H9 (cell line): Measurements from ENCODE around the gene REV1. TPM values are rescaled to one million over a fixed set of nuclear protein-coding genes. Genes with fewer than 3 reads are reported as not detected.
"Not testable (repeated sequence)": the region's sequence is repeated elsewhere in the genome, so short reads cannot be mapped to it uniquely, and the experiment has no call there.

Experiments
- DNase-seq: peaks from one replicate; pipeline ENCODE4 v3.0.0-alpha.2; 2017
- H2AFZ ChIP-seq: one replicate; pipeline ENCODE4 v1.6.1; 2013; ENCODE audit warnings: mild to moderate bottlenecking, low read length, control low read depth, moderate library complexity
- H2AK5ac ChIP-seq: 2 replicates; pipeline ENCODE4 v1.6.1; 2013; ENCODE audit warnings: low read length, control low read depth, mixed read lengths; ENCODE audit not compliant: insufficient read length
- H2BK120ac ChIP-seq: one replicate; pipeline ENCODE4 v1.6.1; 2013; ENCODE audit warnings: low read depth, mild to moderate bottlenecking, low read length, control low read depth, inconsistent platforms; ENCODE audit not compliant: poor library complexity, severe bottlenecking
- H2BK12ac ChIP-seq: 2 replicates; pipeline ENCODE4 v1.6.1; 2013; ENCODE audit warnings: low read length, control low read depth, mixed read lengths, low read depth; ENCODE audit not compliant: insufficient read length
- H2BK15ac ChIP-seq: 2 replicates; pipeline ENCODE4 v1.6.1; 2013; ENCODE audit warnings: low read depth, low read length, control low read depth
- H2BK20ac ChIP-seq: one replicate; pipeline ENCODE4 v1.6.1; 2013; ENCODE audit warnings: low read depth, mild to moderate bottlenecking, low read length, control low read depth, inconsistent platforms; ENCODE audit not compliant: poor library complexity, severe bottlenecking
- H2BK5ac ChIP-seq: 2 replicates; pipeline ENCODE4 v1.6.1; 2013; ENCODE audit warnings: low read length, control low read depth, mixed read lengths; ENCODE audit not compliant: insufficient read length
- H3K14ac ChIP-seq: 2 replicates; pipeline ENCODE4 v1.6.1; 2013; ENCODE audit warnings: low read length, control low read depth; ENCODE audit not compliant: insufficient read depth
- H3K18ac ChIP-seq: 2 replicates; pipeline ENCODE4 v1.6.1; 2013; ENCODE audit warnings: low read depth, mild to moderate bottlenecking, mixed read lengths, low read length, control low read depth; ENCODE audit not compliant: insufficient read length
- H3K23ac ChIP-seq: 2 replicates; pipeline ENCODE4 v1.6.1; 2013; ENCODE audit warnings: low read length, control low read depth, mixed read lengths, low read depth; ENCODE audit not compliant: insufficient read length
- H3K23me2 ChIP-seq: 2 replicates; pipeline ENCODE4 v1.6.1; 2013; ENCODE audit warnings: low read depth, mild to moderate bottlenecking, mixed read lengths, low read length, control low read depth; ENCODE audit not compliant: insufficient read length, poor library complexity, severe bottlenecking
- H3K27ac ChIP-seq: 2 replicates; pipeline ENCODE4 v1.5.1; 2013; ENCODE audit warnings: low read length, control low read depth, mixed read lengths, low read depth; ENCODE audit not compliant: insufficient read length
- H3K27me3 ChIP-seq: 2 replicates; pipeline ENCODE4 v1.6.1; 2013; ENCODE audit warnings: low read length, control low read depth, inconsistent platforms; ENCODE audit not compliant: insufficient read depth
- H3K4ac ChIP-seq: 2 replicates; pipeline ENCODE4 v1.6.1; 2013; ENCODE audit warnings: low read depth, mild to moderate bottlenecking, control low read depth, inconsistent platforms, low read length, moderate library complexity
- H3K4me1 ChIP-seq: 2 replicates; pipeline ENCODE4 v1.6.1; 2013; ENCODE audit warnings: low read length, control low read depth, inconsistent platforms; ENCODE audit not compliant: insufficient read depth
- H3K4me2 ChIP-seq: 2 replicates; pipeline ENCODE4 v1.6.1; 2013; ENCODE audit warnings: low read length, control low read depth, mixed read lengths; ENCODE audit not compliant: insufficient read length, insufficient read depth
- H3K56ac ChIP-seq: 2 replicates; pipeline ENCODE4 v1.6.1; 2013; ENCODE audit warnings: low read depth, mild to moderate bottlenecking, mixed read lengths, low read length, control low read depth; ENCODE audit not compliant: insufficient read length
- H3K79me1 ChIP-seq: 2 replicates; pipeline ENCODE4 v1.6.1; 2013; ENCODE audit warnings: low read depth, mild to moderate bottlenecking, moderate library complexity, low read length, control low read depth, inconsistent platforms; ENCODE audit not compliant: insufficient read depth, poor library complexity, severe bottlenecking
- H3K79me2 ChIP-seq: 2 replicates; pipeline ENCODE4 v1.6.1; 2013; ENCODE audit warnings: low read length, control low read depth, inconsistent platforms; ENCODE audit not compliant: insufficient read depth
- H3K9ac ChIP-seq: 2 replicates; pipeline ENCODE4 v1.6.1; 2013; ENCODE audit warnings: low read length, control low read depth, mixed read lengths; ENCODE audit not compliant: insufficient read length; ENCODE audit errors: extremely low read depth
- H3K9me3 ChIP-seq: one replicate; pipeline ENCODE4 v1.6.1; 2013; ENCODE audit warnings: low read depth, low read length, inconsistent platforms; ENCODE audit not compliant: control insufficient read depth
- H3T11ph ChIP-seq: one replicate; pipeline ENCODE4 v1.6.1; 2013; ENCODE audit warnings: mild to moderate bottlenecking, low read length, control low read depth, inconsistent platforms
- H4K20me1 ChIP-seq: one replicate; pipeline ENCODE4 v1.6.1; 2013; ENCODE audit not compliant: control insufficient read depth, insufficient read length, insufficient read depth
- H4K5ac ChIP-seq: 2 replicates; pipeline ENCODE4 v1.6.1; 2013; ENCODE audit warnings: low read depth, mild to moderate bottlenecking, mixed read lengths, low read length, control low read depth; ENCODE audit not compliant: insufficient read length
- H4K8ac ChIP-seq: replicated peaks from 2 replicates; pipeline ENCODE4 v1.6.1; 2013; ENCODE audit warnings: low read length, control low read depth, mixed read lengths, low read depth; ENCODE audit not compliant: insufficient read length
- H4K91ac ChIP-seq: 2 replicates; pipeline ENCODE4 v1.6.1; 2013; ENCODE audit warnings: low read depth, mild to moderate bottlenecking, moderate library complexity, mixed read lengths, low read length, control low read depth; ENCODE audit not compliant: insufficient read length
- H3K27ac Mint-ChIP-seq, 3 experiments: 2 replicates in 2 of 3; 3 replicates in 1 of 3; pipeline ENCODE4 v1.8.0; 2020 to 2021; ENCODE audit warnings: mixed read lengths in 3 of 3, mild to moderate bottlenecking in 1 of 3, moderate library complexity in 1 of 3
- H3K27me3 Mint-ChIP-seq: 2 replicates; pipeline ENCODE4 v1.8.0; 2021; ENCODE audit warnings: low read depth, mild to moderate bottlenecking, moderate library complexity, mixed read lengths
- H3K36me3 Mint-ChIP-seq, 3 experiments: 2 replicates in 2 of 3; 3 replicates in 1 of 3; pipeline ENCODE4 v1.8.0; 2020 to 2021; ENCODE audit warnings: low read depth in 3 of 3, mixed read lengths in 3 of 3; ENCODE audit not compliant: insufficient read depth in 1 of 3
- H3K4me1 Mint-ChIP-seq, 2 experiments: 2 replicates each; pipeline ENCODE4 v1.8.0; 2020; ENCODE audit warnings: mixed read lengths in 2 of 2
- H3K4me3 Mint-ChIP-seq, 2 experiments: 2 replicates in 1 of 2; 3 replicates in 1 of 2; pipeline ENCODE4 v1.8.0; 2020 to 2021; ENCODE audit warnings: mild to moderate bottlenecking in 2 of 2, mixed read lengths in 2 of 2, moderate library complexity in 1 of 2
- H3K9me3 Mint-ChIP-seq, 2 experiments: 2 replicates in 1 of 2; 3 replicates in 1 of 2; pipeline ENCODE4 v1.8.0; 2020; ENCODE audit warnings: mild to moderate bottlenecking in 2 of 2, mixed read lengths in 2 of 2, moderate library complexity in 1 of 2
- WGBS: extraction: QIAGEN DNeasy Blood & Tissue Kit; methylation state at CpG from one replicate; pipeline ENCODE4 v1.1.7; 2013; ENCODE audit warnings: missing lambda C conversion rate, low lambda C conversion rate, mixed read lengths; ENCODE audit not compliant: insufficient read length; ENCODE audit errors: extremely low coverage; 5-methylcytosine and 5-hydroxymethylcytosine counted together
- total RNA-seq: library from RNA; stranded (reverse); gene quantifications from 2 replicates; pipeline ENCODE4 v1.2.1, GENCODE V29; 2021
- TF ChIP-seq, protein P1 (sequence below): fragments of 200-600 bp; sonication (generic); conservative IDR thresholded peaks from 3 replicates; pipeline ENCODE4 v1.8.0; 2021; ENCODE audit warnings: antibody characterized with exemption, mild to moderate bottlenecking

The REV1 gene
- total RNA-seq, 1 experiment from 2014 or later: 41.6 TPM

DNA sequence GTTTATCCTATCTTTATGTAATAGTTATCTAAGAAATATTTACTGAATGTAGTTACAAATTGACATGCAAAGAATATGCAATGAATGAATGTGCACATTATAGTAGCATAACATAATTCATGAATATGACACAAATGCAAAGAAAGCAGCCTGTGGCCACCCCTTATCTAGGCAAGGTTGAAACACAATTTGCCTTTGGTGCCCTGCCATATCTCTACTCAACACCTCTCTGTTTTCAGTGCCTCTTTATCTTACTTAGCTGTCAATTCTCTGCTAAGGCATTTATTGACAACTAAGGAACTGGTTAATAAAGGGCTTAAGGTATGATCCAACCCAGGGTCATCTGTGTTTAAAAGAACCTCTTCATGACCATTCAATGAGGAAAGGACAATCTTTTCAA is 18.9 kb downstream of the REV1 start:
- Mint-ChIP-seq H3K4me3 (no peak overlapping the region), H3K27ac (no peak overlapping the region), H3K36me3 (peaks cover 5 to 13% (median 7%) of the 10 kb centered on the region in 3 experiments), H3K9me3 (peaks cover 0 to 6% of the 10 kb centered on the region in 2 experiments; a peak in 3 of 5 replicates), H3K27me3 (no peaks in the 10 kb centered on the region), H3K4me1 (peaks cover 46 to 53% of the 10 kb centered on the region in 2 experiments)
- Histone ChIP-seq H4K5ac (no peak overlapping the region), H3K27me3 (no peaks in the 10 kb centered on the region), H3K79me2 (peaks cover 27% of the 10 kb centered on the region; the same call in 1 of the 2 replicates), H3K23me2 (no peaks in the 10 kb centered on the region), H2BK12ac (no peak overlapping the region), H4K8ac (no peak overlapping the region), H3K56ac (no peak overlapping the region), H4K91ac (no peak overlapping the region), H3K18ac (no peak overlapping the region), H3K4me1 (no peaks in the 10 kb centered on the region; the same call in 1 of the 2 replicates), H3K23ac (no peak overlapping the region), H3T11ph (no peak overlapping the region), H3K9ac (no peak overlapping the region), H3K27ac (no peak overlapping the region), H3K9me3 (no peaks in the 10 kb centered on the region), H3K79me1 (no peaks in the 10 kb centered on the region), H3K4me2 (no peak overlapping the region), H2AK5ac (no peak overlapping the region), H2BK20ac (no peak overlapping the region), H2AFZ (no peak overlapping the region), H3K14ac (no peak overlapping the region), H2BK5ac (no peak overlapping the region), H2BK120ac (no peak overlapping the region), H3K4ac (no peak overlapping the region), H4K20me1 (no peaks in the 10 kb centered on the region), H2BK15ac (no peak overlapping the region)
- DNase-seq: no peak
- TF ChIP-seq, protein P1, sequence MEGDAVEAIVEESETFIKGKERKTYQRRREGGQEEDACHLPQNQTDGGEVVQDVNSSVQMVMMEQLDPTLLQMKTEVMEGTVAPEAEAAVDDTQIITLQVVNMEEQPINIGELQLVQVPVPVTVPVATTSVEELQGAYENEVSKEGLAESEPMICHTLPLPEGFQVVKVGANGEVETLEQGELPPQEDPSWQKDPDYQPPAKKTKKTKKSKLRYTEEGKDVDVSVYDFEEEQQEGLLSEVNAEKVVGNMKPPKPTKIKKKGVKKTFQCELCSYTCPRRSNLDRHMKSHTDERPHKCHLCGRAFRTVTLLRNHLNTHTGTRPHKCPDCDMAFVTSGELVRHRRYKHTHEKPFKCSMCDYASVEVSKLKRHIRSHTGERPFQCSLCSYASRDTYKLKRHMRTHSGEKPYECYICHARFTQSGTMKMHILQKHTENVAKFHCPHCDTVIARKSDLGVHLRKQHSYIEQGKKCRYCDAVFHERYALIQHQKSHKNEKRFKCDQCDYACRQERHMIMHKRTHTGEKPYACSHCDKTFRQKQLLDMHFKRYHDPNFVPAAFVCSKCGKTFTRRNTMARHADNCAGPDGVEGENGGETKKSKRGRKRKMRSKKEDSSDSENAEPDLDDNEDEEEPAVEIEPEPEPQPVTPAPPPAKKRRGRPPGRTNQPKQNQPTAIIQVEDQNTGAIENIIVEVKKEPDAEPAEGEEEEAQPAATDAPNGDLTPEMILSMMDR: no peak

DNA sequence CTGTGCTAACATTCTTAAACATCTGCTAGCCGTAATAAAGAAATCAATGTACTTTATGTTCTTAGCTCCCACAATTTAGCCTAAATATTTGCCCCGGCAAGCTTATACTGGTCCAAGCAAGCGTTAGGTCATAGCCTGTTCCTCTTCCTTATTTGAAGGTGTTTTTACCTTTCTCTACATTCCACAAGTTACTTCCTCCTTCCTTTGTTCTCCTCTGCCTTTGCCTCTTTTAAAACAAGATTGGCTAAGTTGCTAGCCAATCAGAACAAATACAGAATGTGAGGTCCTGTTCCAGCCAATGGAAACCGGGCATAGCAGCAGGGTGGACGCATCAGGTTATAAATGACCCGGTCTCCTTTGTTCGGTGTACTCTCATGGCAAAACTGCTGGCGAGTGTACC is 19.4 kb downstream of the REV1 start:
- H3K4me3 Mint-ChIP-seq, H2BK5ac ChIP-seq, H3K27me3 ChIP-seq, H3K79me1 ChIP-seq, H3K9me3 Mint-ChIP-seq, H3K23me2 ChIP-seq, H3T11ph ChIP-seq, H3K4me2 ChIP-seq, H4K91ac ChIP-seq, H2BK15ac ChIP-seq, H3K23ac ChIP-seq, DNase-seq, H2BK20ac ChIP-seq, H3K4me1 ChIP-seq, H2BK120ac ChIP-seq, H2BK12ac ChIP-seq, H3K4ac ChIP-seq, H3K27me3 Mint-ChIP-seq, H2AFZ ChIP-seq, H3K9ac ChIP-seq, H3K9me3 ChIP-seq, H4K8ac ChIP-seq, H4K5ac ChIP-seq, H3K18ac ChIP-seq, H3K14ac ChIP-seq, H3K27ac ChIP-seq, H4K20me1 ChIP-seq, H3K56ac ChIP-seq, H2AK5ac ChIP-seq: not testable (repeated sequence)
- H3K79me2 ChIP-seq: peaks cover 27% of the 10 kb centered on the region; the same call in 1 of the 2 replicates
- peaks cover 7 to 13% (median 7%) of the 10 kb centered on the region in 3 experiments for H3K36me3 Mint-ChIP-seq
- H3K4me1 Mint-ChIP-seq: peaks cover 45 to 53% of the 10 kb centered on the region in 2 experiments
- H3K27ac Mint-ChIP-seq: peak overlapping the region in 1 of 3 experiments; percentile 12; a peak in 2 of 7 replicates
- WGBS: no CpG with 5 or more reads among the region's 8 CpGs
